ENCODE measurements around the gene PPM1H.

The PPM1H gene

DNA sequence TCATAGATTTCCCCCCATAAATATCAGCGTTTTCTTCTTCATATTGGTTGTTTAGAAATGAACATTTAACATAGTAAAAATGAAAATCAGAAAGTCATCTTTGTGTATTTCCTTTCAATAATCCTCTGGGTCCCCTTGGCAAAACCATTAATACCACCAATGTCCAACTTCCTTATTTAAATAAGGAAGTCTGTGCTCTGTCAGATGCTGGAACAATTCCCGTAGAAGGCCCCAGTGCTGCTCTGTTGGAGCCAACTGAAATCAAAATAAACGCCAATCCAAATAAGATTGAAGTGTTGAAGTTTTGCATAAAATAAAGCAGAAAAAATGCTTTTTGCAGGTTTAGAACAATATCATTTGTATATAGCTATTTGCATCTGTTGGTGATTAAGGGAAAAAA, 93.1 kb downstream of the PPM1H start (continued):
- TF ChIP-seq, protein P1, sequence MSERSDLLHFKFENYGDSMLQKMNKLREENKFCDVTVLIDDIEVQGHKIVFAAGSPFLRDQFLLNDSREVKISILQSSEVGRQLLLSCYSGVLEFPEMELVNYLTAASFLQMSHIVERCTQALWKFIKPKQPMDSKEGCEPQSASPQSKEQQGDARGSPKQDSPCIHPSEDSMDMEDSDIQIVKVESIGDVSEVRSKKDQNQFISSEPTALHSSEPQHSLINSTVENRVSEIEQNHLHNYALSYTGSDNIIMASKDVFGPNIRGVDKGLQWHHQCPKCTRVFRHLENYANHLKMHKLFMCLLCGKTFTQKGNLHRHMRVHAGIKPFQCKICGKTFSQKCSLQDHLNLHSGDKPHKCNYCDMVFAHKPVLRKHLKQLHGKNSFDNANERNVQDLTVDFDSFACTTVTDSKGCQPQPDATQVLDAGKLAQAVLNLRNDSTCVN (tag by site-specific recombination; optimal IDR thresholded peaks at IDR 0.05) = no peak
- TF ChIP-seq MZF1 (tag by site-specific recombination; IDR thresholded peaks at IDR 0.05; ENCODE audit: borderline replicate concordance) = no peak

DNA sequence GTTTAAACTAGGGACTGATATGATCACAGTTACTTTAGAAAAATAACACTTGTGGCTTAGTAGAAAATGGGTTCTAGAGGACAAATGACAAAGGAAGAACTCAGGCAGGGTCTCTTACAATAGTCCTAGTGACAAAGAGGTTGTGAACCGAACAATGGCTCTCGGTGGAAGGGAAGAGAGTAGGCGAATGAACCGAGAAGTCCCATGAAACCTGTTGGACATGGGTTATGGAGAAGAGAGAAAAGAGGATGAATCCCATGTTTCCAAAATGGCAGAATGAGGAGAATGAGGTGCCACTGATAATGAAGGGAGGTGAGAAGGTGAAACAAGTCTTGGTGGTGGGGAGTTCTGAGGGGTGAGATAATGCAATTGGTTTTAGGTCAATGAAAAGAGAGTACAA, 94.1 kb downstream of the PPM1H start:
- no peaks in the 10 kb centered on the region for H3K4me1 ChIP-seq (ENCODE audit: control insufficient read depth, insufficient read depth, low read length)
- POLR2A ChIA-PET = no interaction called here
- H3K9me3 ChIP-seq (ENCODE audit: control insufficient read depth, insufficient read depth, low read depth, low read length) = no peaks in the 10 kb centered on the region
- CTCF ChIA-PET = no interaction called here
- no peak overlapping the region for H3K4me3 ChIP-seq (ENCODE audit: low read depth, low read length)
- TF ChIP-seq SCRT2 (tag by site-specific recombination; IDR thresholded peaks at IDR 0.05) = peak; percentile 85
- TF ChIP-seq BCL11B (tag by site-specific recombination; IDR thresholded peaks at IDR 0.05; ENCODE audit: low read depth) = no peak
- no peak for TF ChIP-seq ZNF629 (tag by site-specific recombination; IDR thresholded peaks at IDR 0.05)
- TF ChIP-seq SCRT1 (tag by site-specific recombination; IDR thresholded peaks at IDR 0.05; ENCODE audit: borderline replicate concordance) = peak; percentile 90
- H3K27ac ChIP-seq (ENCODE audit: extremely low read depth, low read depth, low read length) = no peak overlapping the region
- H3K36me3 ChIP-seq (ENCODE audit: control insufficient read depth in 2 of 2, insufficient read depth in 1 of 2, low read length in 2 of 2) = no peaks in the 10 kb centered on the region

DNA sequence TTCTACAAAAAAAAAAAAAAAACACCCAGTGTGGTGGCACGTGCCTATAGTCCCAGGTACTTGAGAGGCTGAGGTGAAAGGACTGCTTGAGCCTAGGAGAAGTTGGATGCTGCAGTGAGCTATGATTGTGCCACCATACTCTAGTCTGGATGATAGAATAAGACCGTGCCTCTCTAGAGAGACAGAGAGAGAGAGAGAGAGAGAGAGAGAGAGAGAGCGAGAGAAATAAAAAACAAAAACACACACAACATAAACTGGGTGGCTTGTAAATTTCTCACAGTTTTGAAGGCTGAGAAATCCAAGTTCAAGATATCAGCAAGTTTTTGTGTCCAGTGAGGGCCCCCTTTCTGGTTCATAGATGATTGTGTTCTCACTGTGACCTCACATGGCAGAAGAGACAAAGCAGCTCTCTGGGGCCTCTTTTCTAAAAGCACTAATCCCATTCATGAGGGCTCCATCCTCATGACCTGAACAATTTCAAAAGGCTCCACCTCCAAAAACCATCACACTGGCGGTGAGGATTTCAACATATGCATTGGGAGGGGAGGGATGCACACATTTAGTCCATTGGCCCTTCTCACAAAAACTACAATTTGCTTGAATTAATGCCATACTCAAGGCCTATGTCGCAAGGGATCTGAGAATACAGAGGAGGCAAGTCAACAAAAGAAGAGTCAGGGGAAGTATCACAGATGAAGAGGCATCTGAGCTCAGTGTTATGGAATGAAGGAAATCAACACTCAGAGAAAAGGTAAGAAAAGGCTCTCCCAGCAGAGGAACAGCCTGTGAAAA, 94.9 kb downstream of the PPM1H start:
- H3K36me3 ChIP-seq (ENCODE audit: control insufficient read depth in 2 of 2, insufficient read depth in 1 of 2, low read length in 2 of 2) = no peaks in the 10 kb centered on the region
- no peaks in the 10 kb centered on the region for H3K4me1 ChIP-seq (ENCODE audit: control insufficient read depth, insufficient read depth, low read length)
- ChIA-PET POLR2A (no interaction called here), CTCF (no interaction called here)
- H3K27ac ChIP-seq (ENCODE audit: extremely low read depth, low read depth, low read length) = no peak overlapping the region
- no peak overlapping the region for H3K4me3 ChIP-seq (ENCODE audit: low read depth, low read length)
- H3K9me3 ChIP-seq (ENCODE audit: control insufficient read depth, insufficient read depth, low read depth, low read length) = no peaks in the 10 kb centered on the region
- TF ChIP-seq, protein P2, sequence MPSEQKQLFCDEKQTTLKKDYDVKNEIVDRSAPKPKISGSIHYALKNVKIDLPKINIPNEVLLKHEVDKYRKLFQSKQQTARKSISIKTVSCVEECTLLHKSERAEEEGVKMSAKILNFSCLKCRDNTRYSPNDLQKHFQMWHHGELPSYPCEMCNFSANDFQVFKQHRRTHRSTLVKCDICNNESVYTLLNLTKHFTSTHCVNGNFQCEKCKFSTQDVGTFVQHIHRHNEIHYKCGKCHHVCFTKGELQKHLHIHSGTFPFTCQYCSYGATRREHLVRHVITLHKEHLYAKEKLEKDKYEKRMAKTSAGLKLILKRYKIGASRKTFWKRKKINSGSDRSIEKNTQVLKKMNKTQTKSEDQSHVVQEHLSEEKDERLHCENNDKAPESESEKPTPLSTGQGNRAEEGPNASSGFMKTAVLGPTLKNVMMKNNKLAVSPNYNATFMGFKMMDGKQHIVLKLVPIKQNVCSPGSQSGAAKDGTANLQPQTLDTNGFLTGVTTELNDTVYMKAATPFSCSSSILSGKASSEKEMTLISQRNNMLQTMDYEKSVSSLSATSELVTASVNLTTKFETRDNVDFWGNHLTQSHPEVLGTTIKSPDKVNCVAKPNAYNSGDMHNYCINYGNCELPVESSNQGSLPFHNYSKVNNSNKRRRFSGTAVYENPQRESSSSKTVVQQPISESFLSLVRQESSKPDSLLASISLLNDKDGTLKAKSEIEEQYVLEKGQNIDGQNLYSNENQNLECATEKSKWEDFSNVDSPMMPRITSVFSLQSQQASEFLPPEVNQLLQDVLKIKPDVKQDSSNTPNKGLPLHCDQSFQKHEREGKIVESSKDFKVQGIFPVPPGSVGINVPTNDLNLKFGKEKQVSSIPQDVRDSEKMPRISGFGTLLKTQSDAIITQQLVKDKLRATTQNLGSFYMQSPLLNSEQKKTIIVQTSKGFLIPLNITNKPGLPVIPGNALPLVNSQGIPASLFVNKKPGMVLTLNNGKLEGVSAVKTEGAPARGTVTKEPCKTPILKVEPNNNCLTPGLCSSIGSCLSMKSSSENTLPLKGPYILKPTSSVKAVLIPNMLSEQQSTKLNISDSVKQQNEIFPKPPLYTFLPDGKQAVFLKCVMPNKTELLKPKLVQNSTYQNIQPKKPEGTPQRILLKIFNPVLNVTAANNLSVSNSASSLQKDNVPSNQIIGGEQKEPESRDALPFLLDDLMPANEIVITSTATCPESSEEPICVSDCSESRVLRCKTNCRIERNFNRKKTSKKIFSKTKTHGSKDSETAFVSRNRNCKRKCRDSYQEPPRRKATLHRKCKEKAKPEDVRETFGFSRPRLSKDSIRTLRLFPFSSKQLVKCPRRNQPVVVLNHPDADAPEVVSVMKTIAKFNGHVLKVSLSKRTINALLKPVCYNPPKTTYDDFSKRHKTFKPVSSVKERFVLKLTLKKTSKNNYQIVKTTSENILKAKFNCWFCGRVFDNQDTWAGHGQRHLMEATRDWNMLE (tag by site-specific recombination; conservative IDR thresholded peaks at IDR 0.05; ENCODE audit: low read depth) = no peak
- peak; percentile 95 for TF ChIP-seq ZNF596 (tag by site-specific recombination; IDR thresholded peaks at IDR 0.05)

DNA sequence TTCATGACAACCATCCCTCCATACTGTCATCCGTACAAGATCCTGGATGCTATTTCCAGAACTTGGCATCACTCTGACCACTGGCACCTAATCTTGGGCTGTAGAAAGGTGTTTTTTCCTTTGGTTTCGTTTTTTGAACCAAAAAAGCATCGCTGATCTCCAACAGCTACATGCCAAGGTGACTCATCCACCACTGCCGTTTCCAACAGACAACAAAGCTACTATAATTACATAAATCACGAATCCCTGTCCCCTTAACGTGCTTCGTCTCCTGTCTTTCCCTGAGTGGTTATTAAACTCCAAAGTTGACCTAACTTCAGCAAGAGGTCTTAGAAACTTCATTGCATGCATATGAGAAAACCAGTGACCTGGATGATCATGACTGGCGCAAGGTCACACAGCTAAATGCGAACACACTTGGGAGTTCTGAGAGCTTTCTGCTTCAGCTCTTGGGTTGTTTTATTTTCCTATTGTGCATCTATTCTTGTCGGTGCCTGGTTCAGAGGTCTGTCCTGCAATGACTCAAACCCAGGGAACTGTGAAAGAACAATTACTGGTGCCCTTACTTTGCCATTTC, 99.9 kb downstream of the PPM1H start:
- TF ChIP-seq ZNF2 (tag by site-specific recombination; IDR thresholded peaks at IDR 0.05) = peak; percentile 74; the same call in 1 of the 2 replicates
- TF ChIP-seq ZNF629 (tag by site-specific recombination; IDR thresholded peaks at IDR 0.05) = 0 out of 2 replicates have a peak, but pooled peaks have one; percentile 24
- no peak for TF ChIP-seq ZBTB8A (tag by site-specific recombination; IDR thresholded peaks at IDR 0.05)
- TF ChIP-seq, protein P3, sequence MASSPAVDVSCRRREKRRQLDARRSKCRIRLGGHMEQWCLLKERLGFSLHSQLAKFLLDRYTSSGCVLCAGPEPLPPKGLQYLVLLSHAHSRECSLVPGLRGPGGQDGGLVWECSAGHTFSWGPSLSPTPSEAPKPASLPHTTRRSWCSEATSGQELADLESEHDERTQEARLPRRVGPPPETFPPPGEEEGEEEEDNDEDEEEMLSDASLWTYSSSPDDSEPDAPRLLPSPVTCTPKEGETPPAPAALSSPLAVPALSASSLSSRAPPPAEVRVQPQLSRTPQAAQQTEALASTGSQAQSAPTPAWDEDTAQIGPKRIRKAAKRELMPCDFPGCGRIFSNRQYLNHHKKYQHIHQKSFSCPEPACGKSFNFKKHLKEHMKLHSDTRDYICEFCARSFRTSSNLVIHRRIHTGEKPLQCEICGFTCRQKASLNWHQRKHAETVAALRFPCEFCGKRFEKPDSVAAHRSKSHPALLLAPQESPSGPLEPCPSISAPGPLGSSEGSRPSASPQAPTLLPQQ (tag by site-specific recombination; IDR thresholded peaks at IDR 0.05) = 0 out of 2 replicates have a peak, but pooled peaks have one; percentile 27
- peak; percentile 95 for TF ChIP-seq SP7 (tag by site-specific recombination; IDR thresholded peaks at IDR 0.05)
- TF ChIP-seq, protein P4, sequence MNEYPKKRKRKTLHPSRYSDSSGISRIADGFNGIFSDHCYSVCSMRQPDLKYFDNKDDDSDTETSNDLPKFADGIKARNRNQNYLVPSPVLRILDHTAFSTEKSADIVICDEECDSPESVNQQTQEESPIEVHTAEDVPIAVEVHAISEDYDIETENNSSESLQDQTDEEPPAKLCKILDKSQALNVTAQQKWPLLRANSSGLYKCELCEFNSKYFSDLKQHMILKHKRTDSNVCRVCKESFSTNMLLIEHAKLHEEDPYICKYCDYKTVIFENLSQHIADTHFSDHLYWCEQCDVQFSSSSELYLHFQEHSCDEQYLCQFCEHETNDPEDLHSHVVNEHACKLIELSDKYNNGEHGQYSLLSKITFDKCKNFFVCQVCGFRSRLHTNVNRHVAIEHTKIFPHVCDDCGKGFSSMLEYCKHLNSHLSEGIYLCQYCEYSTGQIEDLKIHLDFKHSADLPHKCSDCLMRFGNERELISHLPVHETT (tag by site-specific recombination; IDR thresholded peaks at IDR 0.05) = no peak
- TF ChIP-seq, protein P5, sequence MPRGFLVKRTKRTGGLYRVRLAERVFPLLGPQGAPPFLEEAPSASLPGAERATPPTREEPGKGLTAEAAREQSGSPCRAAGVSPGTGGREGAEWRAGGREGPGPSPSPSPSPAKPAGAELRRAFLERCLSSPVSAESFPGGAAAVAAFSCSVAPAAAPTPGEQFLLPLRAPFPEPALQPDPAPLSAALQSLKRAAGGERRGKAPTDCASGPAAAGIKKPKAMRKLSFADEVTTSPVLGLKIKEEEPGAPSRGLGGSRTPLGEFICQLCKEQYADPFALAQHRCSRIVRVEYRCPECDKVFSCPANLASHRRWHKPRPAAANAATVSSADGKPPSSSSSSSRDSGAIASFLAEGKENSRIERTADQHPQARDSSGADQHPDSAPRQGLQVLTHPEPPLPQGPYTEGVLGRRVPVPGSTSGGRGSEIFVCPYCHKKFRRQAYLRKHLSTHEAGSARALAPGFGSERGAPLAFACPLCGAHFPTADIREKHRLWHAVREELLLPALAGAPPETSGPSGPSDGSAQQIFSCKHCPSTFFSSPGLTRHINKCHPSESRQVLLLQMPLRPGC (tag by site-specific recombination; IDR thresholded peaks at IDR 0.05) = 0 out of 2 replicates have a peak, but pooled peaks have one; percentile 13
- Histone ChIP-seq H3K36me3 (ENCODE audit: control insufficient read depth in 2 of 2, insufficient read depth in 1 of 2, low read length in 2 of 2) (peaks cover 0 to 9% of the 10 kb centered on the region in 2 experiments; a peak in 1 of 3 replicates), H3K4me3 (ENCODE audit: low read depth, low read length) (no peak overlapping the region), H3K27ac (ENCODE audit: extremely low read depth, low read depth, low read length) (no peak overlapping the region), H3K4me1 (ENCODE audit: control insufficient read depth, insufficient read depth, low read length) (no peaks in the 10 kb centered on the region), H3K9me3 (ENCODE audit: control insufficient read depth, insufficient read depth, low read depth, low read length) (no peaks in the 10 kb centered on the region)
- ChIA-PET CTCF (interaction anchor here (0.5 to 1.6 kb wide), 3 partner anchors 22 to 150 kb away, joined by 3 to 6 read pairs (median 3); no protein-coding TSS in a partner anchor), POLR2A (no interaction called here)
